Femur (tissue), 1 donor: ENCODE data around the gene DGCR8.

Source experiments
- DNase-seq: peaks from one replicate; pipeline ENCODE4 v3.0.0-alpha.2; 2017

DGCR8 gene

GRCh38 chr22:20092477-20092854, 12.4 kb downstream of the DGCR8 start:
- DNase-seq, result no peak

- no peak for DNase-seq
Observed at GRCh38 chr22:20093418-20094196, 13.6 kb downstream of the DGCR8 start.

- DNase-seq, result no peak
Observed at GRCh38 chr22:20094197-20094807, 14.3 kb downstream of the DGCR8 start.

GRCh38 chr22:20095521-20095920, 15.5 kb downstream of the DGCR8 start:
- no peak for DNase-seq

- DNase-seq, result no peak
Observed at GRCh38 chr22:20096574-20097420, 16.8 kb downstream of the DGCR8 start.

- no peak for DNase-seq
Observed at GRCh38 chr22:20099099-20099711, 19.2 kb downstream of the DGCR8 start.

GRCh38 chr22:20101638-20102037, 21.6 kb downstream of the DGCR8 start:
- no peak for DNase-seq

GRCh38 chr22:20102203-20102780, 22.3 kb downstream of the DGCR8 start:
- DNase-seq, result no peak

GRCh38 chr22:20105456-20106204, 25.6 kb downstream of the DGCR8 start:
- no peak for DNase-seq

GRCh38 chr22:20106205-20106848, 26.3 kb downstream of the DGCR8 start:
- no peak for DNase-seq

GRCh38 chr22:20106849-20107237, 26.8 kb downstream of the DGCR8 start:
- no peak for DNase-seq

GRCh38 chr22:20107471-20107901, 27.4 kb downstream of the DGCR8 start:
- DNase-seq, result no peak

GRCh38 chr22:20107951-20108756, 28.1 kb downstream of the DGCR8 start:
- DNase-seq, result no peak

- DNase-seq, result no peak
Observed at GRCh38 chr22:20108757-20109230, 28.8 kb downstream of the DGCR8 start.

- DNase-seq, result no peak
Observed at GRCh38 chr22:20109411-20110358, 29.6 kb downstream of the DGCR8 start.

- no peak for DNase-seq
Observed at GRCh38 chr22:20110359-20110985, 30.4 kb downstream of the DGCR8 start.

GRCh38 chr22:20111045-20111688, 31.1 kb downstream of the DGCR8 start:
- no peak for DNase-seq
